Measurements from ENCODE around the gene ATG4D.
"Not testable (repeated sequence)": the region's sequence is repeated elsewhere in the genome, so short reads cannot be mapped to it uniquely, and the experiment has no call there.

Gene ATG4D

GRCh38 chr19:10519421-10519820, 24.3 kb upstream of the ATG4D start:
- no peak for DNase-seq (ENCODE audit: low read depth)

DNA sequence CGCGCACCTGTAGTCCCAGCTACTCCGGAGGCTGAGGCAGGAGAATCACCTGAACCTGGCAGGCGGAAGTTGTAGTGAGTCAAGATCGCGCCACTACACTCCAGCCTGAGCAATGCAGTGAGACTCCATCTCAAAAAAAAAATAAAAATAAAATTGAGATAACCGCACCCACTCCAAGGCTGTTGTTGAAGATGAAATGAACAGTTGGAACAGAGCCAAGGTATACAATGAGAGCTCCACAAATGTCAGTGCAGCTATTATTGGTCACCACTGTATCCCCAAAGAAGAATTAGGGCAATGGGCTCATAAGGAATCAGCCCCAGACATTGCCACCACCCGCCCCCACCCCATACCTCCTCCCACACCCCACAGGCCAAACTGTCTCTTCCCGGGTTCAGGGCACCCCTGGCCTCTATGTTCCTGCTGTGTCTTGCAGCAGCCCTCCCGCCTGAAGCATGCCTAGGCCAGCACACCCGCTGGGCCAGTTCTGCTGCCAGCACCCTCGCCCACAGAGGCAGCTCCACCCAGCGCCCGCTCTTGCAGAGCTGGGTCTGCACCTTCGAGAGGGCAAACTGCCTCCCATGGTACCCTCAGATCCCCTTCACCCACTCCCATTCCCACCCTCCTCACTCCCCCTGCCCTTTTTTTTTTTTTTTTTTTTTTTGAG, 22.9 kb upstream of the ATG4D start:
- DNase-seq (ENCODE audit: low read depth): no peak

GRCh38 chr19:10521461-10522171, 22.1 kb upstream of the ATG4D start:
- DNase-seq (ENCODE audit: low read depth): no peak

DNA sequence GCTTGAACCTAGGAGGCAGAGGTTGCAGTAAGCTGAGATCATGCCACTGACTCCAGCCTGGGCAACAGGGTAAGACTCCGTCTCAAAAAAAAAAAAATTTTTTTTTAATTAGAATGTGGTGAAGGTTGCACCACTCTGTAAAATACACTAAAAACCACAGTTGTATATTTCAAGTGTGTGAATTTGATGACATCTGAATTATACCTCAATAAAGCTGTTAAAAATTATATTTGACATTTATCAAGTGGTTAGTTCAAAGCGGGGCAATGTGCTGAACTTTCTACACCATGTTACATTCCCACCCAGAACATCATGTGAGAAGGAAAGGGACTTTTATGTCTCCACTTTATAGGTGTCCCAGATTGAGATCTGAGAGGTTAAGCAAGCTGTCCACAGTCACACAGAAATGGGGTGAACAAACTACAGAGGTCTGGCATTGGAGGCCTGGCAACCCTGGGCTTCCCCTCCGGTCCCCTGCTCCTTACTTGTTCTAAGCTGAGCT, 20.5 kb upstream of the ATG4D start:
- no peak for DNase-seq (ENCODE audit: low read depth)

GRCh38 chr19:10525636-10526035, 18.1 kb upstream of the ATG4D start:
- no peak for DNase-seq (ENCODE audit: low read depth)

GRCh38 chr19:10526887-10527286, 16.8 kb upstream of the ATG4D start:
- not testable (repeated sequence) for DNase-seq (ENCODE audit: low read depth)

GRCh38 chr19:10532457-10532856, 11.2 kb upstream of the ATG4D start:
- DNase-seq (ENCODE audit: low read depth): no peak

DNA sequence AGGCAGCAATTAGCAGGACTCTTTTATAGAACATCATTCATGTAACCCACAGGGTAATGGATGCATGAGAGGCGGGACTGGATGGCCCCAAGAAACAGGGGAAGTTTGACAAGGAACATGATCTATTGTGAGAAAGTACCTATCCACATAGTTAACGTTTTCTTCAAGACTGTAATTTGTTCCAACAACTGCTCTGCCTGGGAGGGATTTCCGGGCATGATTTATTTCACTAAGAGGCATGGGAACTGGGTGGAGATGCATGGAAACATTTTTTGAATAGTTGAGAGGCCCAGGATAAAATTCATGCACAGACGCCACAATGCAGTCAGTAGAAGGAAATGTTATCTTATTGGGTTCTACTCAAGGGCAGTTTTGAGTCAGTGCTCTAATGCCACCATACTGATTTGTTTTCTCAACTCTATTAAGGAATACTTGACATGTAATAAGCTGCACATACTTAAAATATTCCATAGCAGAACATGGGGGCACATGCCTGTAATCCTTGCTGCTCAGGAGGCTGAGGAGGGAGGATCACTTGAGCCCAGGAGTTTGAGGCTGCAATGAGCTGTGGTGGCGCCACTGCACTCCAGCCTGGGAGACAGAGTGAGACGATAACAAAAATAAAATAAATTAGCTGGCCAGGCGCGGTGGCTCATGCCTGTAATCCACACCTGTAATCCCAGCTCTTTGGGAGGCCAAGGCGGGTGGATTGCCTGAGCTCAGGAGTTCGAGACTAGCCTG, 9.9 kb upstream of the ATG4D start:
- DNase-seq (ENCODE audit: low read depth): no peak

GRCh38 chr19:10535613-10536012, 8.1 kb upstream of the ATG4D start:
- DNase-seq (ENCODE audit: low read depth): no peak

- no peak for DNase-seq (ENCODE audit: low read depth)
Measured at GRCh38 chr19:10537668-10538067, 6.0 kb upstream of the ATG4D start.

DNA sequence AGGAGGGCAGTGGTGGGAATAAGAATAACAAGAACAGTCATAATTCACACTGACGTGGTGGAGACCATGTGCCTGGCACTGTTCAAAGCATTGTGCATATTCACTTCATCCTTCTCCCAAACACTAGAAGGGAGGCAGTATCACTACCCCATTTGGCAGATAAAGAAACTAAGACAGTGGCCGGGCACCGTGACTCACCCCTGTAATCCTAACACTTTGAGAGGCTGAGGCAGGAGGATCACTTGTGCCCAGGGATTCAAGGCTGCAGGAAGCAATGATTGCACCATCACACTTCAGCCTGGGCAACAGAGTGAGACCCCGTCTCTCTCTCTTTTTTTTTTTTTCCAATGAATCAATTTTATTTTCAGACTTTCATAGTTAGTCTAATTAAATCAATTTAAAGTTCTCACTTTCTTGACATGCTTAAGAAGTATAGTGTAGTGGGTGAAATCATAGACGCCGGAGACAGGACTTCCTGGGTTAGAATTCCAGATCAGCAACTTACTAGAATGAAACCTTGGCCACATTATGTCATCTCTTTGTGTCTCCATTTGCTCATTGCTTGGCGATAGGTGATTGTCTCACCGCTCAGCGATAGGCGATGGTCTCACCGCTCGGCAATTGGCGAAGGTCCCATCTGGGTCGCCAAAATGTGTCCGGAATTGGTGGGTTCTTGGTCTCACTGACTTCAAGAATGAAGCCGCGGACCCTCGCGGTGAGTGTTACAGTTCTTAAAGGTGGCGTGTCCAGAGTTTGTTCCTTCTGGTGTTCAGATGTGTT, 5.3 kb upstream of the ATG4D start:
- DNase-seq (ENCODE audit: low read depth): no peak

GRCh38 chr19:10539016-10539415, 4.7 kb upstream of the ATG4D start:
- DNase-seq (ENCODE audit: low read depth): not testable (repeated sequence)

DNA sequence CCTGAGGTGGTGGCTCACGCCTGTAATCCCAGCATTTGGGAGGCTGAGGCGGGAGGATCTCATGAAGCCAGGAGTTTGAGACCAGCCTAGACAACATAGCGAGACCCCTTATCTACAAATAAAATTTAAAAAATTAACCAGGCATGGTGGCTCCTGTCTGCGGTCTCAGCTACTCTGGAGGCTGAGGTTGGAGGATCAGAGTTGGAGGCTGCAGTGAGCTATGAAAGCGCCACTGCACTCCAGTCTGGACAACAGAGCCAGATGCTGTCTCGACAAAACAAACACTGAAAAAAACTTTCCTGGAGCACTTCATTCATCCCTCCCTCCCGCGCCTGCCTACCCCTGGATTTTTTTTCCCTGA, 665 bp upstream of the ATG4D start:
- DNase-seq (ENCODE audit: low read depth): no peak

DNA sequence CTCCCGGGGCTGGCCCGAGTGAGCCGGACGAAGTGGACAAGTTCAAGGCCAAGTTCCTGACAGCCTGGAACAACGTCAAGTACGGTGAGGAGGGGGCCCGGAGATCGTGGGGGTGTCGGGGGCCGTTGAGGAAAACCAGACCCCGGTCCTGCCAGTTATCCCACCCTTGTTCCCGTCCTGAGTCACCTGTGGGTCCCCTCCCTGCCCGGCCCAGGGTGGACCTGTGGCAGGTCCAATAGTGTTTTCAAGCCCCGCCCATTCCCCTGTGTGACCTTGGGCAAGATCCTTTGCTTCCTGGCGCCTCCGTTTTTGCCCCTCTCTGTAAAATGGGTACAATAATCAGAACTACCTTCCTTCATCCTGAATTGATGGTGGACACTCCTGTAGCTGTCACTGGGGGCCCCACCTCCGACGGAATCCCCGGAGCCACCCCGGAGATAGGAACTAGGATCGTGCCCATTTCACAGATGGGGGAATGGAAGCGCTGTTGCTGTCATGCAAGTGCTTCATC, 593 bp downstream of the ATG4D start:
- no peak for DNase-seq (ENCODE audit: low read depth)

DNA sequence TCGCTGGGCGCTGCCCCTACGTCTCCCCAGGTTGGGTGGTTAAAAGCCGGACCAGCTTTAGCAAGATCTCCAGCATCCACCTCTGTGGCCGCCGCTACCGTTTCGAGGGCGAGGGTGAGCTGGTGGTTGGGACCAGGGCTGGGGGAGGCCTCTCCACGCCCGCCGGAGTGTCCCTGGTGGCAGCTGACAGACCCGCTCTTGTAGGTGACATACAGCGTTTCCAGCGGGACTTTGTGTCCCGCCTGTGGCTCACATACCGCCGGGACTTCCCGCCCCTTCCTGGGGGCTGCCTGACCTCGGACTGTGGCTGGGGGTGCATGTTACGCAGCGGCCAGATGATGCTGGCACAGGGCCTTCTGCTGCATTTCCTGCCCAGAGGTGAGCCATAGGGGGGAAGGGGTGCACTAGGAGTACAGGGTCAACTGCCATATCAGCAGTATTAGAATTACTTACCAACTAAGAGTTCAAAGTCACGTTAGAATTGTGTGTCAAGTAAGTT, 1.1 kb downstream of the ATG4D start:
- DNase-seq (ENCODE audit: low read depth): no peak

DNA sequence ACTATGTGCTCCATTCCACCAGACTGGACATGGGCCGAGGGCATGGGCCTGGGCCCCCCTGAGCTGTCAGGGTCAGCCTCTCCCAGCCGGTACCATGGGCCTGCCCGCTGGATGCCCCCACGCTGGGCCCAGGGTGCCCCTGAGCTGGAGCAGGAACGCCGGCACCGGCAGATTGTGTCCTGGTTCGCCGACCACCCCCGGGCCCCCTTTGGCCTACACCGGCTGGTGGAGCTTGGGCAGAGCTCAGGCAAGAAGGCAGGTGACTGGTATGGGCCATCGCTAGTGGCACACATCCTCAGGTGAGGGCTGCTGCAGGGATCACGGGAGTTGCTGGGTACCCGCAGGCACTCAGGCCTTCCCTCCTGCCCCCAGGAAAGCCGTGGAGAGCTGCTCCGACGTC, 3.1 kb downstream of the ATG4D start:
- DNase-seq (ENCODE audit: low read depth): no peak

DNA sequence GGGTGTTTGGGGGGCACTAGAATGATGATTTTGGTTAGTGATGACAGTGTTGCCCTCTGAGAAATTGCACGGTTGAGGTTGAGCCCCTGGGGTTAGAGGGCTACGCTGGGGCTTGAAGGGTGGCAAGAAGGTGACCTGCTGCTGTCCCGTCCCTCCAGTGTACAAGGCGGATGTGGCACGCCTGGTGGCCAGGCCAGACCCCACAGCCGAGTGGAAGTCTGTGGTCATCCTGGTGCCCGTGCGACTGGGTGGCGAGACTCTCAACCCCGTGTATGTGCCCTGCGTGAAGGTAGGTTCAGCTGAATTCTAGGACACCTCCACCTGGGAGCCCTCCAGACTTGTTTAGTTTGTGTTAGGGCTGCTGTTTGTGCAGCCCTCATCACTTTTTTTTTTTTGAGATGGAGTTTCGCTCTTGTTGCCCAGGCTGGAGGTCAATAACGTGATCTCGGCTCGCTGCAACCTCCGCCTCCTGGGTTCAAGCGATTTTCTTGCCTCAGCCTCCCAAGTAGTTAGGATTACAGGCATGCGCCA, 5.1 kb downstream of the ATG4D start:
- DNase-seq (ENCODE audit: low read depth): no peak

DNA sequence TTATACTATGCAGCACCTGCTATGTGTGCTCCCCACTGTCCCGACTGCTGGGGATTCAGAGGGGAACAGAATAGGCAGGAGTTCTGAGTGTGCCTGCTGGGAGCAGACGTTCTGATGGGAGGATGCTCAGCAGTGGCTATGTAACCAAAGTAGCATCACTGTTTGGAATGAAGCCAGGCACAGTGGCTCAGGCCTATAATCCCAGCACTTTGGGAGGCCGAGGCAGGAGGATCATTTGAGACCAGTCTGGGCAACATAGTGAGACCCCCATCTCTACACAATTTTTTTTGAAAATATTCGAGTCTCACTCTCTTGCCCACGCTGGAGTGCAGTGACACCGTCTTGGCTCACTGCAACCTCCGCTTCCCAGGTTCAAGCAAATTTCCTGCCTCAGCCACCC, 6.0 kb downstream of the ATG4D start:
- DNase-seq (ENCODE audit: low read depth): no peak

DNA sequence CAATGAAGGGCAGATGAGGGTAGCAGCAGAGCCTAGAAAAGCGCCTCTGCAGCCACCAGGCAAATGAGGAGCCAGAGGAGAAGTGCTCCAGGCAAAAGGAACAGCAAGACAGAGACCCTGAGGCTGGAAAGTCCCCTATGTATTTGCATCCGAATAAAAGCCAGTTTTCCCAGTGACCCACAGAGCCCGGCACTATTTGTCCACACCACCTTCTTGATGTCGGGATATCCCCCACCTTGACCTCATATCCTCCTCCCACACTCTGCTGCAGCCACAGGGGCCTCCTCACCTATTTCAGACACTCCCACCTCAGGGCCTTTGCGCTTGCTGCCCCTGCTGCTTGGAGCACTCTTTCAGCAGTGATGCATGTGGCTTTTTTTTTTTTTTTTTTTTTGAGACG, 6.6 kb downstream of the ATG4D start:
- no peak for DNase-seq (ENCODE audit: low read depth)

- not testable (repeated sequence) for DNase-seq (ENCODE audit: low read depth)
Measured at GRCh38 chr19:10551006-10551405, 7.3 kb downstream of the ATG4D start.

DNA sequence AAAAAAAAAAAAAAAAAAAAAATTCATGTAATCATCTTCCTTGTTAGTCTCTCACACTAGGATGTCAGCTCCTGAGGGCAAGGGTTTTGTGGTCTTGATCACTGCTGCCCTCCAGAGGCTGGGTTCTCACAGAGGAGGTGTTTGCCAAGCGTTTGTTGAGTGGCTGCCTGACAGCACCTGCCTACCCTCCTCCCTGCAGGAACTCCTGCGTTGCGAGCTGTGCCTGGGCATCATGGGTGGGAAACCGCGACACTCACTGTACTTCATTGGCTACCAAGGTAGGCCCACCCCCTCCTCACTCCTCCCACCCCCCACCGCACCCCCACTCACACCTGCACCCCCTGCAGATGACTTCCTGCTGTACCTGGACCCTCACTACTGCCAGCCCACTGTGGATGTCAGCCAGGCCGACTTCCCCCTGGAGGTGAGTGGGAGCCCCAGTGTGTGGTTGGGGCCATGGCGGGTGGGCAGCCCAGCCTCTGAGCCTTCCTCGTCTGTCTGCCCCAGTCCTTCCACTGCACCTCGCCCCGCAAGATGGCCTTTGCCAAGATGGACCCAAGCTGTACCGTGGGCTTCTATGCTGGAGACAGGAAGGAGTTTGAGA, 8.1 kb downstream of the ATG4D start:
- no peak for DNase-seq (ENCODE audit: low read depth)

Measured in T follicular helper cell (primary cell).